NCI-H748 (cell line): ENCODE data around the gene SHISA6.

Experiments used
- DNase-seq: peaks from one replicate; lab custom pipeline; 2025; ENCODE audit not compliant: unreplicated experiment; lab: John Stamatoyannopoulos, UW

SHISA6 gene

GRCh38 chr17:11514565-11514964 is 273.6 kb downstream of the SHISA6 start:
- no peak for DNase-seq

- no peak for DNase-seq
Measured at GRCh38 chr17:11514981-11515680, 274.1 kb downstream of the SHISA6 start.

- DNase-seq, result no peak
Measured at GRCh38 chr17:11515901-11516300, 274.9 kb downstream of the SHISA6 start.

- no peak for DNase-seq
Measured at GRCh38 chr17:11535231-11535630, 294.2 kb downstream of the SHISA6 start.

GRCh38 chr17:11538366-11538765 is 297.4 kb downstream of the SHISA6 start:
- no peak for DNase-seq

- no peak for DNase-seq
Measured at GRCh38 chr17:11539637-11540036, 298.6 kb downstream of the SHISA6 start.

- no peak for DNase-seq
Measured at GRCh38 chr17:11545002-11545401, 304.0 kb downstream of the SHISA6 start.

- DNase-seq, result no peak
Measured at GRCh38 chr17:11545696-11546095, 304.7 kb downstream of the SHISA6 start.

- no peak for DNase-seq
Measured at GRCh38 chr17:11547853-11548252, 306.8 kb downstream of the SHISA6 start.

- DNase-seq, result no peak
Measured at GRCh38 chr17:11548398-11548797, 307.4 kb downstream of the SHISA6 start.

- no peak for DNase-seq
Measured at GRCh38 chr17:11550431-11550830, 309.4 kb downstream of the SHISA6 start.

GRCh38 chr17:11551442-11551841 is 310.4 kb downstream of the SHISA6 start:
- DNase-seq, result no peak

GRCh38 chr17:11553135-11553534 is 312.1 kb downstream of the SHISA6 start:
- DNase-seq, result no peak

GRCh38 chr17:11554042-11554441 is 313.0 kb downstream of the SHISA6 start:
- no peak for DNase-seq

- no peak for DNase-seq
Measured at GRCh38 chr17:11554542-11554941, 313.5 kb downstream of the SHISA6 start.

GRCh38 chr17:11555530-11555929 is 314.5 kb downstream of the SHISA6 start:
- no peak for DNase-seq

- DNase-seq, result no peak
Measured at GRCh38 chr17:11557727-11558452, 316.9 kb downstream of the SHISA6 start.

- DNase-seq, result no peak
Measured at GRCh38 chr17:11558681-11559234, 317.7 kb downstream of the SHISA6 start.

- DNase-seq, result no peak
Measured at GRCh38 chr17:11559601-11560000, 318.6 kb downstream of the SHISA6 start.

GRCh38 chr17:11561281-11561680 is 320.3 kb downstream of the SHISA6 start:
- DNase-seq, result no peak

- no peak for DNase-seq
Measured at GRCh38 chr17:11561702-11562101, 320.7 kb downstream of the SHISA6 start.
